ENCODE data around the gene CD58.
"Not testable (repeated sequence)": the region's sequence is repeated elsewhere in the genome, so short reads cannot be mapped to it uniquely, and the experiment has no call there.

DNA sequence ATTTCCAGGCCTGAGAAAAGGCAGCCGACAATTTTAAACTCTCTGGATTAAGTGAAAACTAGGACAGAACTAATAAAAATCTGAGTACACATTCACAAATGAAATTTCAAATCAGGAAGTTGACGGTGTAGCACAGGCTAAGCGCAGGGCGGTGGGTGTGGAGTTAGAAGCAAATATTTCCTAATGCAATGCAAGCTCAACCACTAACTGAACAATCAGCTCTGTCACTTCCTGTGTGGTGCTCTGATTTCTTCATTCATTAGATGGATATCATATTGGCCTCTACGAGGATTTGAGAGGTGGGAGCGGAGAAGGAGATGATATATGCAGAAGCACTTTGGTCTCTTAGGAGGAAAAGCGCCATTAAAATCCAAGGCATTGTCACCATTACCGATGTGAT is 35.2 kb upstream of the CD58 start:
- not testable (repeated sequence) for TF ChIP-seq ELF4 (IDR thresholded peaks at IDR 0.05); SP1 (IDR thresholded peaks at IDR 0.05); FOXK2 (IDR thresholded peaks at IDR 0.05); NFRKB (IDR thresholded peaks at IDR 0.05); FOXM1 (IDR thresholded peaks at IDR 0.05; ENCODE audit: borderline replicate concordance); ZNF384 (IDR thresholded peaks at IDR 0.05); TARDBP (IDR thresholded peaks at IDR 0.05); ARNT (IDR thresholded peaks at IDR 0.05); SUZ12 (IDR thresholded peaks at IDR 0.05); L3MBTL2 (conservative IDR thresholded peaks at IDR 0.05); HDGF (IDR thresholded peaks at IDR 0.05; ENCODE audit: borderline replicate concordance)
- TF ChIP-seq, protein P1, sequence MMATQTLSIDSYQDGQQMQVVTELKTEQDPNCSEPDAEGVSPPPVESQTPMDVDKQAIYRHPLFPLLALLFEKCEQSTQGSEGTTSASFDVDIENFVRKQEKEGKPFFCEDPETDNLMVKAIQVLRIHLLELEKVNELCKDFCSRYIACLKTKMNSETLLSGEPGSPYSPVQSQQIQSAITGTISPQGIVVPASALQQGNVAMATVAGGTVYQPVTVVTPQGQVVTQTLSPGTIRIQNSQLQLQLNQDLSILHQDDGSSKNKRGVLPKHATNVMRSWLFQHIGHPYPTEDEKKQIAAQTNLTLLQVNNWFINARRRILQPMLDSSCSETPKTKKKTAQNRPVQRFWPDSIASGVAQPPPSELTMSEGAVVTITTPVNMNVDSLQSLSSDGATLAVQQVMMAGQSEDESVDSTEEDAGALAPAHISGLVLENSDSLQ (IDR thresholded peaks at IDR 0.05), result not testable (repeated sequence)

All from HEK293T (cell line).